ACHN (cell line): ENCODE data around the gene PCSK7.

Experiments
- DNase-seq: peaks from one replicate; pipeline ENCODE4 v3.0.0-alpha.2; 2015
- in situ Hi-C: cut with HindIII; loops from 2 replicates; pipeline ENCODE4 v1.10.0; 2017; ENCODE audit warnings: low sequenced_read_pairs, low pct_ligation_motif_present, low pct_unique_long_range_greater_than_20kb

Gene PCSK7

DNA sequence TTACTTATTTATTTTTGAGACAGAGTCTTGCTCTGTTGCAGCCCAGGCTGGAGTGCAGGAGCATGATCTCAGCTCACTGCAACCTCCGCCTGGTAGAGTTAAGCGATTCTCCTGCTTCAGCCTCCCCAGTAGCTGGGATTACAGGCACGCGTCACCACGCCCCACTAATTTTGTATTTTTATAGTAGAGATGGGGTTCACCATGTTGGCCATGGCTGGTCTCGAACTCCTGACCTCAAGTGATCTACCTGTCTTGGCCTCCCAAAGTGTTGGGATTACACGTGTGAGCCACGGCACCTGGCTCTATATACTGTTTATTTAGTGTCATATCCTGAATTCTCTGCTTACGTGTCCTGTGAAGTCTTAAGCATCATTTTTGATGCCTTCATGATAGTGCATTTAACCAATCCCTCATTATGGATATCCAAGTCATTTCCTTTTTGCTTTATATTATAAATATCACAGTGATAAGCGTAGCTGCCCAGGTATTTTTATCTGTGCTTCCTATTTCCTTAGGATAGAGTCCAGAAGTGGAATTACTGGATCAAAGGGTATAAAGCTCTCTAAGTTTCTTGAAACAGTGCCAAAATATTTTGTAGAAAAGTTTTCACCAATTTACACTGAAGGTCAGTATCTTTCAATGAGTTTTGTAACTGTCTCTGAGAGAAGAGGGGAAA, 54.2 kb downstream of the PCSK7 start:
- in situ Hi-C loops = no loop called here
- no peak for DNase-seq

DNA sequence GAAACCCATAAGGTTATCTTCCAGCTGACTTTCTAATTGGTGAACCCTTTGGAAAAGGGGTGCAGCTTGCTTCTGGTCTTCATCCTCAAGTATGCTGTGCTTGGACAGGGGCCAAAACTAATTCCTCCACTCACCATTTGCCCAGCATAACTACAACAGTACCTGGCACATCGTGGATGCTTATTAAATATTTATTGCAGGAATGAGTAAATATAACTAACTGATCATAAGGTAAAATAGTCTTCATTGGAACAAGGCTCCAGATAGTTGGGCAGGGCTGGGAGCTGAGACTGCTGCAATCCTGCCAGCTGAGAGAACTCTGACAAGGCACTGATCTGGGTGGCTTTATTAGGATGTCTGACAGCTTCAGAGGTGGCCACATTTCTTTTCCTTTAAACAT, 55.7 kb downstream of the PCSK7 start:
- in situ Hi-C loops = no loop called here
- DNase-seq = no peak

DNA sequence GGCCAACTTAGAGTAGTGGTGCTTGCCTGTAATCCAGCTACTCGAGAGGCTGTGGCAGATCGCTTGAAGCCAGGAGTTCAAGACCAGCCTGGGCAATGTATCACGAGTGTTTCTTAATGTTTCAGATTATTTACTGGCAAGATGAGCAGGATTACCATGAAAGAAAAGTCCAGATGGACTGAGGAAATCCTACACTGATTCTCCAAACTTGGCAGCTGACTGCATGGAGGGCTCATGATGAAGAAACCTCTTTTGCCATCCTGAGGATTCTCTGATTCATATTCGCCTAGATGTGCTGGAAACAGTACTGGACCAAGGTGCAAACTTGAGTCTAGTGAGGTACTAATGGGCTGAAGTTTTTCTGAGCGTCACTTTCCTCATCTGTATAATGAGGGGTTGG, 56.1 kb downstream of the PCSK7 start:
- no peak for DNase-seq
- in situ Hi-C loops = no loop called here

DNA sequence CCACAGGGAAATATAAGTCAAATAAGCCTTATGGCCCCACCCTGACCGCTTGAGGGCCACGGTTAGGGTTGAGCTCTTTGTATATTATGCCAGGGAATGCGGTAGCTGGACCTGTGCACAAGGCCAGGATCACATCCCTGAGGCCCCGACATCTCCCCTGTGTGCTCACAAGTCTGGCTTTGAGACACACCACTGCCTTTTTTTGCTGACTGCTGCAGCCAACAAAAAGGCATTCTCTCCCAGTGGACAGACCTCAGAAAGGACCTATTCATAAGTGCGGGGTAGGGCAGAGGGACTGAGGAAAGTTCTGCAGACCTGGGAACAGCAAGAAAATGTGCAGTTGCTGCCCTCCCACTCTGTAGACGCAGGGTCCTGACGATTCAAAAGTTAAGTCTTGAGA, 56.8 kb downstream of the PCSK7 start:
- in situ Hi-C loops = no loop called here

DNA sequence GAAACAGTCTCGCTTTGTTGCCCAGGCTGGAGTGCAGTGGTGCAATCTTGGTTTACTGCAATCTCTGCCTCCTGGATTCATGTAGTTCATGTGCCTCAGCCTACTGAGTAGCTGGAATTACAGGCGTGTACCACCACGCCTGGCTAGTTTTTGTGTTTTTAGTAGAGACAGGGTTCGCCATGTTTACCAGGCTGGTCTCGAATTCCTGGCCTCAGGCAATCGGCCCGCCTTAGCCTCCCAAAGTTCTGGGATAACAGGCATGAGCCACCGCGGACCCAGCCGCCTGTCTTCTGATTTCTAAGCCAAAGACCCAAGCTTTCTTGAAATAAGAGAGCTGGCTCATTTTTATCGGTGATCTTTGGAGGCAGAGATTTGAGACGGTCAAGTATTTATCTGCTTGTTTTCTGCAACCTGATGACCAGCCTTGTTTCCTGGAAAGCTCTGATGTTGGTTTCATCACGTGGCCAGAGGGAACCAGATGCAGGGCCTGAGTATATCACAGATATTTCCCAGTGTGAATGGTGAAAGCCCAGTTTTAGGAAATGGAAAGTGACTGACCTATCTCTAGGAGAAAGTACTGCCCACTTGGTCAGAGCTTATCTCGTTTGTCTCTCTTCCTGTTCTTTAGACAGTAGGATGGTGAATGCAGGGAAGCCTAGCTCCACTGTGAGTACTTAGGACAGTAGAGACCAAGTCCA, 59.0 kb downstream of the PCSK7 start:
- in situ Hi-C loops = no loop called here
- no peak for DNase-seq

More for the DNA sequence above, 56.8 kb downstream of the PCSK7 start:
- no peak for DNase-seq

DNA sequence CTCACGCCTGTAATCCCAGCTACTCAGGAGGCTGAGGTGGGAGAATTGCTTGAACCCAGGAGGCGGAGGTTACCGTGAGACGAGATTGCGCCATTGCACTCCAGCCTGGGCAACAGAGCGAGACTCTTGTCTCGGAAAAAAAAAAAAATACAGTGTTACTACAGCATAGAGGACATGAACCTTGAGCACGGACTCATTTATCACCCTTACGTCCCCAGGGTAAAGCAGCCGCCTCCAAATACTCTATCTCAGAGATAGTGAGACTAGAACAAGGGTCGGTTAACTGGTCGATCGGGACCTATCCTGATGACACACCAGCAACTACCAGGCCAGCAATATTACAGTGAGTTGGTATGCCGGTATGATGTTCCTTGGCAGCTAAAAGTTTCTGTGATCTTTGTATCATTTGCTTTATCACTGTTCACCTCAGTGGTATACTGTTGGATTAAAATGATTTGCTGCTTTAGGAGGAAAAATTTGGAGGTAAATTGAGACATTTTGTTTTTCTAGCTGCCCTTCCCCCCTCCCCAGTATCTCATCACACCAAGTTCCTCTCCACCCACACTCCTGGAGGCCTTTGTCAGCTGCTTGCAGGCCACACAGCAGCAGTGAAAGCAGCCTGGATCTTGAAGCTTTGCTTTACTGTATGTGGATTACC, 60.3 kb downstream of the PCSK7 start:
- in situ Hi-C loops = no loop called here
- no peak for DNase-seq

DNA sequence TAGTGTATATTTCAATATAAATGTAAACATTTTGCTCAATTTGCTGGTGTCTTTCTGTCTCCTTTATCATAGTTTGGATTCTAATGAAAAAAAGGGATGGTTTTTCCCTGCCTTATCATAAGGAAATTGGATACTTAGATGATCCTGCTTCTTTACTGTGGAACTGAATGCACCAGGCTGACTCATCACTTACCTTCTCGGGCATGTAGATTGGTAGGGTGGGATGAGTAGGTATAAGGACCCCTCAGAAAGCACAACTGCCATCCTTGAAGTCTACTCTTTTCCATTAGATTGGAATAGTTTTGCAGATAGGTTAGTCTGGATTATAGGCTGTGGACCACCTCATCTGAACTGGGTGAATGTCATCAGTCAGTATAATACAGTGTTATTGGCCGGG, 60.9 kb downstream of the PCSK7 start:
- no peak for DNase-seq
- in situ Hi-C loops = no loop called here

DNA sequence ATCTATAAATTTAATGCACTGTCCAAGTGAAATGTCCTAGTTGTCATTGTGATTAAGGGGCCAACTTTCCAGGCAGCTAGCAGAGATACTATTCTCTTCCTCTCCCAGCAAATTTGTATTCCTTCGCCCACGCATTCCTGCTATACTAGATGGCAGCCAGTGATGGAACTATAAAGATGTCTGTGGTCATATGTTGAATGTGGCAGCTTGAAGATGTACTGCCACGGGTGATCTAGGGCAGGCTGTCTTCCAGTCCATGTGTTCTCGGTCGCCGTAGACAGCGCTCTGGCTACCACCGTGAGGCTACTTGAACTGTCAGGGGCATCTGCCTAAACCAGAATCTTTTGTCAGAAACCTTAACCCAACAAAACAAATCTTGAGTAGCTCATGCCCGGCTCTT, 61.7 kb downstream of the PCSK7 start:
- in situ Hi-C loops = no loop called here

DNA sequence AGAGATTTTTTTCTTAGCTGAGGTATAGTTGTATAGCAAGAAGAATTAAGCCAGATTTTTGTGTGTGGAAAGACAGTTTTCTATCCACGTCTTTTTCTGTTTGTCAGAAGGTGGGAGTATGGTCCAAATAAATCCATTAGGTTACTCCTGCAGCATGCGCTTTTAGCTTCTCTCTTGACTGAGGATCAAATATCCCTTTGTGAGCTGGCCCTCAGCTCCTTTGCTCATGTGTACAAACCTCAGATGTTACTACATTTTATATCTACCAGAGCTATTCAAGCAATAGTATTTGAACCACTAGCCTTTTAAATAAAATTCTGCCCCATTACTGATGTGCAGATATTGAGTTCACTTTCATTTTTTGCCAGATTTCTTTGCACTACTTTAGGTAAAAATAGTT, 62.1 kb downstream of the PCSK7 start:
- DNase-seq = no peak
- in situ Hi-C loops = no loop called here

More for the DNA sequence above, 61.7 kb downstream of the PCSK7 start:
- no peak for DNase-seq

DNA sequence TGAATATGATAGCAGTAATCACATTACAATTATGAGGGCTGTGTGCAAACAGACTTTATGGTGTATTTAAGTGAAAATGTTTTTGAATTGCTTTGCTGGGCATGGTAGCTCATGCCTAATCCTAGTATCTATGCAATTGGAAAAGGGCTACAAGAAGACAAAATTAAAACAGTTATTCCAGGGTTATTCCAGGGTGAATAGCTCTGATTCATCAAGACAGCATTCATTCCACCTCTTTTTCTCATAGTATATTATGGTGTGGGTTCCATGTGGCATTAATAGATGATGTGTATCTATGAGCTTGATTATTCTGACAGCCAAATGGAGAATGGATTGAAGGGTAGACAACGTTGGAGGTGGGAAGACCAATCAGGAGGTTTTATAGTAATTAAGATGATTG, 65.4 kb downstream of the PCSK7 start:
- in situ Hi-C loops = no loop called here

DNA sequence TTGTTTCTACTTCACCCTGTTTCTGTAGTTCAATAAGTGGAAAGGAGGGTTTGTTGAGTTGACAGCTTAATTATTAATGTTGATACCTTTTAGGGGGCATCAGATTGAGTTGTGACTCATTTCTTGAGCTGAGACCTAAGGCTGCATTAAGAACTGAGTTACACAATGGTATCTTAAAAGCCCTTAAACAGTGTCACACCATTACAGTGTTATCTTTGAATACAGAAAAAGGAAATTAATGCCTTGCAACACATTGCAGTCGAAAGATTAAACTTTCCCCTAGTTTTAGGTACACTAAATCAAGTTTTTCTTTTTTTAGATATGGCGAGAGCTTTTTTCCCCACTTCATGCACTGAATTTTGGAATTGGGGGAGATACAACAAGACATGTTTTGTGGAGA, 71.0 kb downstream of the PCSK7 start:
- no peak for DNase-seq
- in situ Hi-C loops = no loop called here

More for the DNA sequence above, 65.4 kb downstream of the PCSK7 start:
- DNase-seq = no peak

DNA sequence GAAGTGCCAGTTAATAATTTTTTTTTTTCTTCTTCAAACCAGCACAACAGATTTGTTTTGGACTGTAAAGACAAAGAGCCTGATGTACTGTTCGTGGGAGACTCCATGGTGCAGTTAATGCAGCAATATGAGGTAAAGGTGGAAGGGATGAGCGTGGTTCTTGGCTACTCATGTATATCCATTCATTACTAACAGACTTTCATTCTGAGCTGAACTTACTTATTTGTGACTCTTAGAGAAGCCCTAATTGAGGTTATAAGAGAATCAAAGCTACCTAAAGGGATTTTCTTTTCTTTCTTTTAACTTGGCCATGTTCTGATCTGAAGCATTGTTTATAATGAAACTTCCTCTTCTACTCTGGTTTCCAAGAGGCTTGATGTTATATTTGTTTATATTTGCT, 72.0 kb downstream of the PCSK7 start:
- in situ Hi-C loops = no loop called here
- DNase-seq = no peak

DNA sequence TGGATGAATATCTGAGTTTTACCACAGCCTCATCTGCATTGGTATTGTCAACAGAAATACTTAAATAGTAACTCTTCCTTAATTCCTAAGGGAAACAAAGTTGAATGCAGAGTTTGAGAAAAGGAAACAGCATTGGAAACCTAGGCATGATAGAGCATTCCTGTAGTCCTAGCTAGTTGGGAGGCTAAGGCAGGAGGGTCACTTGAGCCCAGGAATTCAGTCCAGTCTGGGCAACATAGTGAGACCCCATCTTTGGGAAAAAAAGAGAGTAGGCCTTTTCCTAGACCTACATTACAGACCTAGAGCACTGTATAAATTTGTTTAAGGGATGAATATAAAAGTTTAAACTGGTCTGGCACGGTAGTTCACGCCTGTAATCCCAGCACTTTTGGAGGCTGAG, 74.4 kb downstream of the PCSK7 start:
- in situ Hi-C loops = no loop called here
- no peak for DNase-seq

DNA sequence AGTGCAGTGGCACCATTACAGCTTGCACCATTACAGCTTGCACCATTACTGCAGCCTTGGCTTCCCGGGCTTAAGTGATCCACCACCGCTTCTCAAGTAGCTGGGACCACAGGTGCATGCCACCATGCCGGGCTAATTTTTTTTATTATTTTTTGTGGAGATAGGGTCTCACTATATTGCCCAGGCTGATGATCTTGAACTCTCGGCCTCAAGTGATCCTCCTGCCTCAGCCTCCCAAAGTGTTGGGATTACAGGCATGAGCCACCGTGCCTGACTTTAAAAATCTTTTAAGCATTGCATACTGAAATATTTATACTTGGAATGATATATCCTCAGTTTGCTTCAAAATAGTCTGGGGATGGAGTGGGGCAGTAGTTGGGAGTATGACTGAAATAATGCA, 77.4 kb downstream of the PCSK7 start:
- in situ Hi-C loops = no loop called here
- DNase-seq = no peak
